ENCODE measurements around the gene GFM2. TPM values are rescaled to one million over a fixed set of nuclear protein-coding genes. Genes with fewer than 3 reads are reported as not detected.
"Not testable (repeated sequence)": the region's sequence is repeated elsewhere in the genome, so short reads cannot be mapped to it uniquely, and the experiment has no call there.

The GFM2 gene
- polyA plus RNA-seq, 1 experiment = 19.3 TPM

GRCh38 chr5:74798977-74799911, 32.3 kb upstream of the GFM2 start:
- H3K27me3 ChIP-seq (ENCODE audit: control insufficient read depth, insufficient read depth, low read length) = no peaks in the 10 kb centered on the region
- ChIA-PET POLR2A (interaction anchor here (0.6 kb wide), 1 partner anchor 13 kb away, joined by 3 read pairs; no protein-coding TSS in a partner anchor), CTCF (no interaction called here)
- H3K4me3 ChIP-seq (ENCODE audit: low read depth, low read length) = no peak overlapping the region
- TF ChIP-seq, protein P1, sequence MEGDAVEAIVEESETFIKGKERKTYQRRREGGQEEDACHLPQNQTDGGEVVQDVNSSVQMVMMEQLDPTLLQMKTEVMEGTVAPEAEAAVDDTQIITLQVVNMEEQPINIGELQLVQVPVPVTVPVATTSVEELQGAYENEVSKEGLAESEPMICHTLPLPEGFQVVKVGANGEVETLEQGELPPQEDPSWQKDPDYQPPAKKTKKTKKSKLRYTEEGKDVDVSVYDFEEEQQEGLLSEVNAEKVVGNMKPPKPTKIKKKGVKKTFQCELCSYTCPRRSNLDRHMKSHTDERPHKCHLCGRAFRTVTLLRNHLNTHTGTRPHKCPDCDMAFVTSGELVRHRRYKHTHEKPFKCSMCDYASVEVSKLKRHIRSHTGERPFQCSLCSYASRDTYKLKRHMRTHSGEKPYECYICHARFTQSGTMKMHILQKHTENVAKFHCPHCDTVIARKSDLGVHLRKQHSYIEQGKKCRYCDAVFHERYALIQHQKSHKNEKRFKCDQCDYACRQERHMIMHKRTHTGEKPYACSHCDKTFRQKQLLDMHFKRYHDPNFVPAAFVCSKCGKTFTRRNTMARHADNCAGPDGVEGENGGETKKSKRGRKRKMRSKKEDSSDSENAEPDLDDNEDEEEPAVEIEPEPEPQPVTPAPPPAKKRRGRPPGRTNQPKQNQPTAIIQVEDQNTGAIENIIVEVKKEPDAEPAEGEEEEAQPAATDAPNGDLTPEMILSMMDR (IDR thresholded peaks at IDR 0.05; ENCODE audit: insufficient read depth, low read depth, low read length) = no peak
- no peaks in the 10 kb centered on the region for H3K36me3 ChIP-seq (ENCODE audit: control insufficient read depth, insufficient read depth, low read length)
- DNase-seq (ENCODE audit: low read depth) = no peak

DNA sequence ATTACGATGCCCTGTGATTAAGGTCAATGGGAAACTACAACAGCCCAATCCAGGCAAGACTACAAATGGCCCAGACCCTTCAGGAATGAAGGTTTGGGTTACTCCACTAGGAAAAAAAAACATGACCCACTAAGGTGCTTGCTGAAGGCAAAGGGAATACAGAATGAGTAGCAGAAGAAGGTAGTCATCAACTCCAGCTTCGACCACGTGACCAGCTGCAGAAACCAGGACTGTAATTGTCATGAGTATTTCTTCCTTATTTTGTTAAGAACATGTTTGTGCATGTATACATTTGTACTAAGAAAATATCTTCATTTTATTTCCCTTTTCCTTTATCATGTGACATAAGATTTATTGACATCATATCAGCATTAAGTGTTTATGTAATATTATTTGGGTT, 24.8 kb upstream of the GFM2 start:
- POLR2A ChIA-PET; DNase-seq (ENCODE audit: low read depth); CTCF ChIA-PET; H3K36me3 ChIP-seq (ENCODE audit: control insufficient read depth, insufficient read depth, low read length); H3K27me3 ChIP-seq (ENCODE audit: control insufficient read depth, insufficient read depth, low read length); H3K4me3 ChIP-seq (ENCODE audit: low read depth, low read length): not testable (repeated sequence)

- ChIA-PET POLR2A (no interaction called here), CTCF (no interaction called here)
- Histone ChIP-seq H3K27me3 (ENCODE audit: control insufficient read depth, insufficient read depth, low read length) (no peaks in the 10 kb centered on the region), H3K36me3 (ENCODE audit: control insufficient read depth, insufficient read depth, low read length) (no peaks in the 10 kb centered on the region), H3K4me3 (ENCODE audit: low read depth, low read length) (no peak overlapping the region)
- no peak for DNase-seq (ENCODE audit: low read depth)
- TF ChIP-seq, protein P1 (IDR thresholded peaks at IDR 0.05; ENCODE audit: insufficient read depth, low read depth, low read length) = no peak
These were observed 20.5 kb upstream of the GFM2 start for GRCh38 chr5:74787424-74787823.

- POLR2A ChIA-PET = no interaction called here
- no peaks in the 10 kb centered on the region for H3K36me3 ChIP-seq (ENCODE audit: control insufficient read depth, insufficient read depth, low read length)
- DNase-seq (ENCODE audit: low read depth) = no peak
- CTCF ChIA-PET = no interaction called here
- TF ChIP-seq, protein P1 (IDR thresholded peaks at IDR 0.05; ENCODE audit: insufficient read depth, low read depth, low read length) = no peak
- no peak overlapping the region for H3K4me3 ChIP-seq (ENCODE audit: low read depth, low read length)
- H3K27me3 ChIP-seq (ENCODE audit: control insufficient read depth, insufficient read depth, low read length) = no peaks in the 10 kb centered on the region
These were observed 19.9 kb upstream of the GFM2 start for GRCh38 chr5:74786851-74787250.

GRCh38 chr5:74778609-74779008, 11.7 kb upstream of the GFM2 start:
- ChIA-PET POLR2A (no interaction called here), CTCF (no interaction called here)
- no peak for DNase-seq (ENCODE audit: low read depth)
- peaks cover 1% of the 10 kb centered on the region; the same call in 1 of the 2 replicates for H3K36me3 ChIP-seq (ENCODE audit: control insufficient read depth, insufficient read depth, low read length)
- TF ChIP-seq, protein P1 (IDR thresholded peaks at IDR 0.05; ENCODE audit: insufficient read depth, low read depth, low read length) = no peak
- no peak overlapping the region for H3K4me3 ChIP-seq (ENCODE audit: low read depth, low read length)
- H3K27me3 ChIP-seq (ENCODE audit: control insufficient read depth, insufficient read depth, low read length) = no peaks in the 10 kb centered on the region
